ENCODE results near the gene STT3B.

STT3B gene

GRCh38 chr3:31606453-31606852, 73.7 kb downstream of the STT3B start:
- no peak for DNase-seq

DNA sequence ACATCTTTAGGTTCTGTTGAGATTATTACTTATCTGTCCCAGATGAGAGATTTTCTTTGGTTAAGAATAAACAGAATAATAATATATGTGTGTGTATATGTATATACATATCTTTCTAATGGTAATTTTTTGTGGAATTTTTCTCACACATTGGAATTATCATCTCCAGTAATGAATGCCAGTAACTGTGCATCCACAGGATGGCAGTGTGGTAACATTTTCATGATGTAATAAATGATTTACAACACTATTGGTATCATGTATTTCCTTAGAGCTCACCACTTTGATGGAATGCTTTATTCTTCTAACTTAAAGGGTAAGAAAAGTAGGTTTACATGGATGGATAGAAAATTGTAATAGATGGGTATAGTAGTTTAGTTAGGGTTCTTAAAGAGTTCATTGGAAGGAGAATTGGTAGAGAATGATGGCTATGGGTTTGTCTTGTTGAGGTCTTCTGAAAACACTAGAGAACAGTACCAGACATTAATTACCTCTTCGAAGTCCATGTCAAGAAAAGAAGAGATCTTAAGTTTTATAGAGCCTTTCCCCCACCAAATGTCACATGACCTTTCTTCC, 78.1 kb downstream of the STT3B start:
- DNase-seq, result no peak

GRCh38 chr3:31613177-31613576, 80.5 kb downstream of the STT3B start:
- DNase-seq, result no peak

- DNase-seq, result no peak
Measured at GRCh38 chr3:31613654-31614053, 80.9 kb downstream of the STT3B start.

- no peak for DNase-seq
Measured at GRCh38 chr3:31614162-31614921, 81.6 kb downstream of the STT3B start.

- no peak for DNase-seq
Measured at GRCh38 chr3:31615071-31615875, 82.5 kb downstream of the STT3B start.

- DNase-seq, result no peak
Measured at GRCh38 chr3:31616711-31617110, 84.0 kb downstream of the STT3B start.

- no peak for DNase-seq
Measured at GRCh38 chr3:31620656-31621055, 87.9 kb downstream of the STT3B start.

- DNase-seq, result no peak
Measured at GRCh38 chr3:31621314-31621713, 88.6 kb downstream of the STT3B start.

GRCh38 chr3:31622636-31623288, 90.0 kb downstream of the STT3B start:
- DNase-seq, result no peak

DNA sequence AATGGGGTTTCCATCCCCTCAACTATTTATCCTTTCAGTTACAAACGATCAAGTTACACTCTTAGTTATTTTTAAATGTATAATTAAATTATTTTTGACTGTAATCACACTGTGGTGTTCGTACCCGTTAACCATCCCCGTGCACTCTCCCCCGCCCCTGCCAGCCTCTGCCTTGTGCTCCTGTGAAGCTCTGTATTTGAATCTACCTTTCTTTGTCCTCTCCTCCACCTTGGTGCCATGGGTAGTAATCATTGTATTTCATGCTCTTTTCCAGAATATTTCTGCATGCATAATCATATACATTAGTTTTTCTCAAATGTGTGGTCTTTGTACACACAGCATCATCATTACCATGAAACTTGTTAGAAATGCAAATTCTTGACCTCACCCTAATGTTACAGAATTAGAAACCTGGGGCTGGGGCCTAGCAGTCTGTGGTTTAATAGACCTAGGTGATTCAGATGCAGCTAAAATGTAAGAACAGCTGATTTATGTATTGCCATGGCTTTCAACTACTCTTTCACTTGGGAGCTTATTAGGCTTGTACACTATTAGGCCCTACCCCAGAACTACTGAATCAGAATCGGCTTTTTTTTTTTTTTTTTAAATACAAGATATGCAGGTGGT, 91.5 kb downstream of the STT3B start:
- DNase-seq, result no peak

GRCh38 chr3:31625358-31625757, 92.6 kb downstream of the STT3B start:
- no peak for DNase-seq

DNA sequence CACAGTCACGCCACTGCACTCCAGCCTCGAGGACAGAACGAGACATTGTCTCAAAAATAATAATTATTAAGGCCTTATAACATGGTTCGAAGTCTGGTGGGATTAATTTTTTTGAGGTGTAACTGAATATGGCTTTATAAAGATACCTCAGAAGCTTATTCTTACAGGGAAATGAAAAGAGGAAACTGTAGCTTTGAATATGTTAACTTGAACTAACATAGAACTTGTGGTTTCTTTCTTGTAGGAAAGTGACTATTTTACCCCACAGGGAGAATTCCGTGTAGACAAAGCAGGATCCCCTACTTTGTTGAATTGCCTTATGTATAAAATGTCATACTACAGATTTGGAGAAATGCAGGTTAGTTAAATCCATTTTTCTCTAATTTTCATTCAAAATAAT, 96.3 kb downstream of the STT3B start:
- no peak for DNase-seq

GRCh38 chr3:31634476-31634875, 101.8 kb downstream of the STT3B start:
- no peak for DNase-seq

DNA sequence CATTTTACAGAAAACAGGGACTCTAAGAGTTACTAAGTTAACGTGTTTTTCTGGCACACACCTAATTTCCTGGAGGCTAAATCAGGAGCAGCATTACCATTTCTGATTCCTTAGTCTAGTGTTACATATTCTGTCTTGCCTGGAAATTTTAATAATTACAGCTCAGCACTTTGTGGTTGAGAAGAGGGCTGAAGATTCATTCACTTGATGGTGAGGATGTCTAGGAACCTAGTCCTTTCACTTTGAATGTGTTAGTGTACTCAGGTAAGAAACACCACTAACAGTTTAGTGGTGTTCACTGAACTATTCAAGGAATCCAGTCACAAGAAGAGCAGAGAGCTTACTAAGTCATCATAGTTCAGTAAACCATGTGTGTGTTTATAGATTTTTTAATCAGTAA, 102.8 kb downstream of the STT3B start:
- DNase-seq, result no peak

DNA sequence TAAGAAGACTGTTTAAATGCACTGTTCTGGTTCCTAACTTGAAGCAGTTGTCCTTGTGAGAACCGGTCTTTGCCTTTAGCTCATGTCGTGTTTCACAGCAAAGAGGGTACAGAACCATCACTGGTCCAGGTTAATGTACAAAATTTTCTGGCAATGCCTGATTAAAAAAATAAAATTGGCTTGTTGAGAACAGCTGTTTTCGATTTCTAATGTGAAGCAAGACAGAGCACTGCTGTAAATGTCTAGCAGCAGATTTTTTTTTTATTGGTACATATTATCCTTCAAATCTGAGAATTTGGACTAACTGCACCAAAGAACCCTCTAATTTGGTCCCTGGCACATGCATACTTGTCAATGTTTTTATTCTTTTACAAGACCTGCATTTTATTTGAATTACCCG, 103.3 kb downstream of the STT3B start:
- no peak for DNase-seq

DNA sequence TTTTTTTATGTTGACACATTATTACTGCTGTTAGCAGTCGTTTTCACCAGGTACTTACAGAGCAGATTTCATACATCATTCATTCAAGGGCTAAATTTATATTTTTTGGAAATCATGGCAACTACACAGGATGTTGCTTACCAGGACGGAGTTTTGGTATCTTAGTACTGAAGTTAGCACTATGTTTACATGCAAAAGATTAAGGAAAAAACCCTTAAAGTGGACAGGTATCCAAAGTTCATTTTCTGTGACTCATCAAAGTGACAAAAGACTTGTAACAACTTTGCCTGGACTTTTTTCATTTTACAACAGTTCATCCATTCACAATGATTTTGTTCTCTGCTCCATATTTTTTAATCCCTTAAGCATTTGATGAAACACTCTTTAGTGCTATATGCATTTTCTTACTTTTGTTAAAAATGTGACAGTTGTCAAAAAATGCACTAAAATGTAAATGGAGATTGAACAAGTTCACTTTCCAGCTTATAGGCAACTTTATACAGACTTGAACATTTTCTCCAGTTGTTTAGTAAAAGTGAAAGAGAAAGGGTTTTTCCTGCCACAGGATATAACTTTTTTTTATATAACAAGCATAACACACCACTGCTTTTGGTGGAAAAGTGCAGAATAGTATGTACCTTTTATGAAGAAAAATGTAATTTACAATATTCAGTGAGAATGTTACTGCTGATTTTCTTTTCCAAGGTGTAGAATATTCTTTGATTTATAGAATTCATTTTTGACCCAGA, 104.1 kb downstream of the STT3B start:
- no peak for DNase-seq

- no peak for DNase-seq
Measured at GRCh38 chr3:31639828-31640227, 107.1 kb downstream of the STT3B start.

- DNase-seq, result no peak
Measured at GRCh38 chr3:31645256-31645655, 112.5 kb downstream of the STT3B start.

- DNase-seq, result no peak
Measured at GRCh38 chr3:31648286-31648968, 115.7 kb downstream of the STT3B start.

DNA sequence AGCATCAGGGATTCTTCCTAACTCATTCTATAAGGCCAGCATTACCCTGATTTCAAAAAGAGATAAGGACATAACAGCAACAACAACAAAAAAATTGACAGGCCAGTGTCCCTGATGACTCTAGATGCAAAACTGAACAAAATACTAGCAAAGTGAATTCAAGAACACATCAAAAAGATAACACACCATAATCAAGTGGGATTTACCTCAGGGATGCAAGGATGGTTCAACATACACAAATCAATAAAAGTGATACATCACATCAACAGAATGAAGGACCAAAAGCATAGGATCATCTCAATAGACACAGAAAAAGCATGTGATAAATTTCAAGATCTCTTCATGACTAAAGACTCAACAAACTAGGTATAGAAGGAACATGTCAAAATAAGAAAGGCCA, 119.6 kb downstream of the STT3B start:
- DNase-seq, result no peak

- DNase-seq, result no peak
Measured at GRCh38 chr3:31653464-31653863, 120.7 kb downstream of the STT3B start.
